ENCODE data around the gene PARP14. TPM values are rescaled to one million over a fixed set of nuclear protein-coding genes. Genes with fewer than 3 reads are reported as not detected.

PARP14 gene
- polyA plus RNA-seq, 1 donor from 2014 or later, result not detected

GRCh38 chr3:122636697-122637096, 43.9 kb upstream of the PARP14 start:
- H3K36me3 ChIP-seq (ENCODE audit: insufficient read depth, low read length), result no peaks in the 10 kb centered on the region
- no peaks in the 10 kb centered on the region for H4K20me1 ChIP-seq (ENCODE audit: insufficient read depth)
- no peak overlapping the region for H2AFZ ChIP-seq (ENCODE audit: low read depth, low read length)
- TF ChIP-seq, protein P1, sequence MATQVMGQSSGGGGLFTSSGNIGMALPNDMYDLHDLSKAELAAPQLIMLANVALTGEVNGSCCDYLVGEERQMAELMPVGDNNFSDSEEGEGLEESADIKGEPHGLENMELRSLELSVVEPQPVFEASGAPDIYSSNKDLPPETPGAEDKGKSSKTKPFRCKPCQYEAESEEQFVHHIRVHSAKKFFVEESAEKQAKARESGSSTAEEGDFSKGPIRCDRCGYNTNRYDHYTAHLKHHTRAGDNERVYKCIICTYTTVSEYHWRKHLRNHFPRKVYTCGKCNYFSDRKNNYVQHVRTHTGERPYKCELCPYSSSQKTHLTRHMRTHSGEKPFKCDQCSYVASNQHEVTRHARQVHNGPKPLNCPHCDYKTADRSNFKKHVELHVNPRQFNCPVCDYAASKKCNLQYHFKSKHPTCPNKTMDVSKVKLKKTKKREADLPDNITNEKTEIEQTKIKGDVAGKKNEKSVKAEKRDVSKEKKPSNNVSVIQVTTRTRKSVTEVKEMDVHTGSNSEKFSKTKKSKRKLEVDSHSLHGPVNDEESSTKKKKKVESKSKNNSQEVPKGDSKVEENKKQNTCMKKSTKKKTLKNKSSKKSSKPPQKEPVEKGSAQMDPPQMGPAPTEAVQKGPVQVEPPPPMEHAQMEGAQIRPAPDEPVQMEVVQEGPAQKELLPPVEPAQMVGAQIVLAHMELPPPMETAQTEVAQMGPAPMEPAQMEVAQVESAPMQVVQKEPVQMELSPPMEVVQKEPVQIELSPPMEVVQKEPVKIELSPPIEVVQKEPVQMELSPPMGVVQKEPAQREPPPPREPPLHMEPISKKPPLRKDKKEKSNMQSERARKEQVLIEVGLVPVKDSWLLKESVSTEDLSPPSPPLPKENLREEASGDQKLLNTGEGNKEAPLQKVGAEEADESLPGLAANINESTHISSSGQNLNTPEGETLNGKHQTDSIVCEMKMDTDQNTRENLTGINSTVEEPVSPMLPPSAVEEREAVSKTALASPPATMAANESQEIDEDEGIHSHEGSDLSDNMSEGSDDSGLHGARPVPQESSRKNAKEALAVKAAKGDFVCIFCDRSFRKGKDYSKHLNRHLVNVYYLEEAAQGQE (IDR thresholded peaks at IDR 0.05; ENCODE audit: borderline replicate concordance), result no peak
- no peak for TF ChIP-seq MXI1 (conservative IDR thresholded peaks at IDR 0.05; ENCODE audit: poor library complexity, severe bottlenecking)
- no peak for TF ChIP-seq SMC3 (conservative IDR thresholded peaks at IDR 0.05; ENCODE audit: poor library complexity)
- no peak for TF ChIP-seq CTCF (IDR thresholded peaks at IDR 0.05; ENCODE audit: poor library complexity, severe bottlenecking)
- no peak for TF ChIP-seq RAD21 (conservative IDR thresholded peaks at IDR 0.05)
- no peak for TF ChIP-seq POLR2AphosphoS5 (IDR thresholded peaks at IDR 0.05)
- TF ChIP-seq EZH2 (IDR thresholded peaks at IDR 0.05; ENCODE audit: borderline replicate concordance, insufficient read depth, low read length, poor library complexity, severe bottlenecking), result no peak
- no peak overlapping the region for H3K4me2 ChIP-seq (ENCODE audit: low read length)
- H3K9ac ChIP-seq (ENCODE audit: low read length), result no peak overlapping the region
- no peaks in the 10 kb centered on the region for H3F3A ChIP-seq (ENCODE audit: insufficient read depth, low read length, poor library complexity, severe bottlenecking)
- no peaks in the 10 kb centered on the region for H3K79me2 ChIP-seq (replicated peaks; ENCODE audit: insufficient read depth, low read length)
- H3K9me2 ChIP-seq (ENCODE audit: insufficient read depth, low read length), result no peaks in the 10 kb centered on the region
- no peaks in the 10 kb centered on the region for H3K9me3 ChIP-seq (ENCODE audit: low read length)
- no peak overlapping the region for H3K27ac ChIP-seq (ENCODE audit: low read length)
- H3K4me3 ChIP-seq (ENCODE audit: low read length), result no peak overlapping the region
- H3K27me3 ChIP-seq (ENCODE audit: insufficient read depth, low read depth, low read length), result no peaks in the 10 kb centered on the region

DNA sequence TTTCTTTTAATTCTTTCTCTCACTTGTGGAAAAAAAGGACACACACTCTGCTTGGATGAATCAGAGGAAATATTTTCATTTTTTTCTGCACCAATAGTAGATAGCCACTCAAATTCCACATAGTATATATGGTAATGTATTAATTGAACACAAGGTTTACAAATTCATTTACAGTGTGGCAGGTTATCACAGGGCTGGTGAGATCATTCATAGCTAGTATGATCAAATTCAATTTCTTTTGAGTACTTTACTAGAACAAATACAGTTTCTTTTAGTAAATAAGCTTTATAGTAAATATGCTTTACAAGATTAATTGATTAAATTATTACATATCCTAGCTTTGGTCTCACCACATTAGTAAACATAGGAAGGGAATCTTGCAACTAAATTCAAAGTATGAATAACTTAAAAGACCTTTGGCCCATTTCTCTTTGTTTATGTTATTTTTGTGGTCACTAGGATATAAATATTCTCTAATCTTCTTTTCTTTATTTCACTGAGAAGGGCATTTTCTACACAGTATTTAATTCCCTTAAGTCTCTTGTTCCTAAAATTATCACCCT, 40.1 kb upstream of the PARP14 start:
- no peaks in the 10 kb centered on the region for H4K20me1 ChIP-seq (ENCODE audit: insufficient read depth)
- no peak overlapping the region for H3K27ac ChIP-seq (ENCODE audit: low read length)
- H3K4me2 ChIP-seq (ENCODE audit: low read length), result no peak overlapping the region
- H3F3A ChIP-seq (ENCODE audit: insufficient read depth, low read length, poor library complexity, severe bottlenecking), result no peaks in the 10 kb centered on the region
- H3K36me3 ChIP-seq (ENCODE audit: insufficient read depth, low read length), result no peaks in the 10 kb centered on the region
- no peak overlapping the region for H3K9ac ChIP-seq (ENCODE audit: low read length)
- no peak for TF ChIP-seq MXI1 (conservative IDR thresholded peaks at IDR 0.05; ENCODE audit: poor library complexity, severe bottlenecking)
- no peak for TF ChIP-seq SMC3 (conservative IDR thresholded peaks at IDR 0.05; ENCODE audit: poor library complexity)
- no peak for TF ChIP-seq CTCF (IDR thresholded peaks at IDR 0.05; ENCODE audit: poor library complexity, severe bottlenecking)
- TF ChIP-seq TAF1 (IDR thresholded peaks at IDR 0.05; ENCODE audit: low read depth), result no peak
- TF ChIP-seq, protein P1 (IDR thresholded peaks at IDR 0.05; ENCODE audit: borderline replicate concordance), result no peak
- no peak for TF ChIP-seq POLR2AphosphoS5 (IDR thresholded peaks at IDR 0.05)
- no peak for TF ChIP-seq EP300 (conservative IDR thresholded peaks at IDR 0.05; ENCODE audit: poor library complexity, severe bottlenecking)
- no peak for TF ChIP-seq RAD21 (conservative IDR thresholded peaks at IDR 0.05)
- H3K9me2 ChIP-seq (ENCODE audit: insufficient read depth, low read length), result no peaks in the 10 kb centered on the region
- no peaks in the 10 kb centered on the region for H3K9me3 ChIP-seq (ENCODE audit: low read length)
- no peaks in the 10 kb centered on the region for H3K79me2 ChIP-seq (replicated peaks; ENCODE audit: insufficient read depth, low read length)
- H3K4me3 ChIP-seq (ENCODE audit: low read length), result no peak overlapping the region
- no peaks in the 10 kb centered on the region for H3K27me3 ChIP-seq (ENCODE audit: insufficient read depth, low read depth, low read length)
- no peak overlapping the region for H2AFZ ChIP-seq (ENCODE audit: low read depth, low read length)

Data from neural cell (in vitro differentiated cells).